Spleen (tissue), 7 donors: Measurements from ENCODE around the gene PACSIN2.

Source experiments
- POLR2AphosphoS5 ChIP-seq, 3 donors: sonication (generic); formaldehyde crosslinking; IDR thresholded peaks; one replicate each; pipeline ENCODE4 v1.5.1; 2017; ENCODE audit warnings: antibody characterized with exemption in 3 of 3
- TF ChIP-seq, protein P1 (sequence below), 11 experiments: fragments of 200-600 bp in 7 of 11; fragments of 450-650 bp in 4 of 11; sonication (generic) in 4 of 11; IDR thresholded peaks in 8 of 11; conservative IDR thresholded peaks in 3 of 11; 1 replicate in 7 of 11; 2 replicates in 4 of 11; pipeline versions ENCODE4 v1.4.0 to v1.8.0; 2016 to 2021; ENCODE audit warnings: antibody characterized with exemption in 11 of 11, inconsistent platforms in 4 of 11, mild to moderate bottlenecking in 1 of 11
- donor health status: DM: no; HTN: no; CAD: no; lungs with moderate emphysema.
- donor health status: DM: no; HTN: no; CAD: no.
- donor health status: DM: no; HTN: no; CAD: no.

DNA sequence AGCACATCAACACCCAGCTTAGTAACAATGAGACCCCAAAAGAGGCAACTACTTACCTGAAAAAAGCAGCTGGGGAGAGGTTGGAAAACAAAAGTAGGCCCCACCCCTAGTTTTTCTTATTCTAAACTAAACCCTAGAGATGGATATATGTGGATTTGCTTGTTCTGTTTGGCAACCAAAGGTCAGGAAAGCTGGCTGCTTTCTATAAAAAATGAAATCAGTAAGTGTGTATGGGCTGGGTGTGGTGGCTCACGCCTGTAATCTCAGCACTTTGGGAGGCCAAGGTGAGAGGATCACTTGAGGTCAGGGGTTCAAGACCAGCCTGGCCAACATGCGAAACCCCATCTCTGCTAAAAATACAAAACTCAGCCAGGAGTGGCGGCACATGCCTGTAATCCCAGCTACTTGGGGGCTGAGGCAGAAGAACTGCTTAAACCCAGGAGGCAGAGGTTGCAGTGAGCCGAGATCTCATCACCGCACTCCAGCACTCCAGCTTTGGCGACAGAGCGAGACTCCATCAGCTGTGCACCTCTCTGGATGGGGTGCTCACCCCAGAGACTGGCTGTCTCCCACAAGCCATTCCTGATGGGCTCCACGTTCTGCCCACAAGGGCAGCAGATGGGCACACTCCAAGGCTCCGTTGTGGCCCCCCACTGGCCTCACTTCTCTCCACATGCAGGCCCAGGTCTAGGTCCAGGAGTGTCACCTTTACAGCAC is 30.0 kb downstream of the PACSIN2 start:
- peak in 1 of 3 donors; percentile 9 for TF ChIP-seq POLR2AphosphoS5 (IDR thresholded peaks at IDR 0.05)
- TF ChIP-seq, protein P1, sequence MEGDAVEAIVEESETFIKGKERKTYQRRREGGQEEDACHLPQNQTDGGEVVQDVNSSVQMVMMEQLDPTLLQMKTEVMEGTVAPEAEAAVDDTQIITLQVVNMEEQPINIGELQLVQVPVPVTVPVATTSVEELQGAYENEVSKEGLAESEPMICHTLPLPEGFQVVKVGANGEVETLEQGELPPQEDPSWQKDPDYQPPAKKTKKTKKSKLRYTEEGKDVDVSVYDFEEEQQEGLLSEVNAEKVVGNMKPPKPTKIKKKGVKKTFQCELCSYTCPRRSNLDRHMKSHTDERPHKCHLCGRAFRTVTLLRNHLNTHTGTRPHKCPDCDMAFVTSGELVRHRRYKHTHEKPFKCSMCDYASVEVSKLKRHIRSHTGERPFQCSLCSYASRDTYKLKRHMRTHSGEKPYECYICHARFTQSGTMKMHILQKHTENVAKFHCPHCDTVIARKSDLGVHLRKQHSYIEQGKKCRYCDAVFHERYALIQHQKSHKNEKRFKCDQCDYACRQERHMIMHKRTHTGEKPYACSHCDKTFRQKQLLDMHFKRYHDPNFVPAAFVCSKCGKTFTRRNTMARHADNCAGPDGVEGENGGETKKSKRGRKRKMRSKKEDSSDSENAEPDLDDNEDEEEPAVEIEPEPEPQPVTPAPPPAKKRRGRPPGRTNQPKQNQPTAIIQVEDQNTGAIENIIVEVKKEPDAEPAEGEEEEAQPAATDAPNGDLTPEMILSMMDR (IDR thresholded peaks at IDR 0.05 in 8 of 11, conservative IDR thresholded peaks at IDR 0.05 in 3 of 11) = no peak
